Measurements from ENCODE around the gene THTPA.
A peak's percentile ranks its signal among the peaks of the same experiment; 100 is the strongest.

The THTPA gene

DNA sequence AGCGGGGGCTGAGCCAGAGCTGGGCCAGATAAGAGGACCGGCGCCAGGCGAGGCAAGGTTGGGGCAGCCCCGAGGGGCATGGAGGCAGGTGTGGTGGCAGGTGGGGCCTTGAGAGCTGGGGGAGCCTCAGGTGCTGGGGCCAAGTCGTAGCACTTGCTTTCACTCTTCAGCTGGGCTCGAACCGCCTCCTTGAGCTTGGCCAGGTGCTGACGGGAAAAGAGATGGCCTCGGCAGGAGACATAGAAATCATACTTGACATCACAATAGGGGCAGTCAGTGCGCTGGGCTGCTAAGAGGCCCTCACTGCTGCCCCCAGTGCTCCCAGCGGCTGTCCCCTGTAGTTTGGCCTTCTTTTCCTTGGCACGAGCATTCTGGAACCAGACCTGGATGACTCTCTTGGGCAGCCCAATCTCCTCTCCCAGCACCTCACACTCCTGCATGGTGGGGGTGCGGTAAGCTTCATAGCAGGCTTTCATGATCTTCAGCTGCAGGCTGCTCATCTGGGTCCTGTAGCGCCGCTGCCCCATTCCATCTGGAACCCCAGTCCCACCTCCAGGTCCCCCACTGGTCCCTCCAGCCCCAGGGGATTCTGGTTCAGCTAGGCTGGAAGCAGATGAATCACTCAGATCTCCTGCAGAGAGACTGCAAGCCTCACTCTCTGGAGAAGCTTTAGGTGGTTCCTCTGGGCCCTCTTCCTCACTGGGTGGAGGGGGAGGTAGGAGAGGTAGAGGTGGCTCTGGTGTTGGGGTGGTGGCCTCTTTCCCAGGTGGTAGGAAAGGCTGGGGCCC, 32.6 kb upstream of the THTPA start:
- no peak overlapping the region for H3K18ac ChIP-seq (ENCODE audit: low read length)
- no peaks in the 10 kb centered on the region for H3K79me2 ChIP-seq (ENCODE audit: control insufficient read depth, insufficient read depth, low read length)
- no peaks in the 10 kb centered on the region for H3K79me1 ChIP-seq (ENCODE audit: low read length)
- H2AK5ac ChIP-seq (ENCODE audit: low read length): no peak overlapping the region
- no peak overlapping the region for H3K56ac ChIP-seq (ENCODE audit: low read length)
- no CpG with 5 or more reads among the region's 16 CpGs for WGBS (ENCODE audit: extremely low coverage, insufficient coverage, low lambda C conversion rate)
- DNase-seq: no peak
- no peak overlapping the region for H2BK15ac ChIP-seq (replicated peaks; ENCODE audit: low read depth)
- no peak overlapping the region for H4K8ac ChIP-seq (ENCODE audit: low read depth, low read length)
- no peak overlapping the region for H2BK120ac ChIP-seq (ENCODE audit: low read depth, low read length)
- peaks cover 2% of the 10 kb centered on the region for H3K36me3 ChIP-seq (ENCODE audit: control insufficient read depth, insufficient read depth, low read length)
- H3K4ac ChIP-seq (ENCODE audit: low read depth, low read length): no peak overlapping the region
- H3K9ac ChIP-seq (ENCODE audit: low read length): no peak overlapping the region
- H3K27ac ChIP-seq (ENCODE audit: low read depth, low read length): no peak overlapping the region
- H3K4me2 ChIP-seq (ENCODE audit: low read length): no peak overlapping the region
- H3K4me1 ChIP-seq (ENCODE audit: control insufficient read depth, low read depth, low read length): peaks cover 6% of the 10 kb centered on the region
- H2BK5ac ChIP-seq (ENCODE audit: low read length): no peak overlapping the region
- H4K5ac ChIP-seq (ENCODE audit: low read length): no peak overlapping the region
- no peaks in the 10 kb centered on the region for H3K27me3 ChIP-seq (ENCODE audit: insufficient read depth, low read length, poor library complexity)
- no peak overlapping the region for H3K23ac ChIP-seq (ENCODE audit: low read length)
- H3K4me3 ChIP-seq (ENCODE audit: low read length): no peak overlapping the region

DNA sequence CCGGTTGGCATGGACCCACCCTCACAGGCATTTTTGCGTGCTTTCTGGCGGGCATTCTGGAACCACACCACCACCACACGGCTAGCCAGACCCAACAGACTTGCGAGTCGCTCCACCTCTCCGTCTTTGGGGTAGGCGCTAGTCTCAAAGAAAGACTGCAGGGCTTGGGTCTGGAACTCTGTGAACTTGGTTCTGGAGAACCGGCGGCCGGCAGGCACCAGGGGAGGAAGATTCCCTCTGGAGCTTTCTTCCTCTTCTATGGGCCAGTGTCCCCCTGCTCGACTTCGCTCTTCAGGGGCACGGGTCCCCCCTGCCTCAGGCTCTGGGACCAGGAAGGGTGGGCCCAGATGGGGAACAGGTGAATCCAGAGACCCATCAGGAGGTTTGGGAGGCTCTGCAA, 31.1 kb upstream of the THTPA start:
- H3K4me2 ChIP-seq (ENCODE audit: low read length): no peak overlapping the region
- H3K27me3 ChIP-seq (ENCODE audit: insufficient read depth, low read length, poor library complexity): no peaks in the 10 kb centered on the region
- H3K4me3 ChIP-seq (ENCODE audit: low read length): no peak overlapping the region
- H3K23ac ChIP-seq (ENCODE audit: low read length): no peak overlapping the region
- peaks cover 2% of the 10 kb centered on the region for H3K36me3 ChIP-seq (ENCODE audit: control insufficient read depth, insufficient read depth, low read length)
- no peak overlapping the region for H3K56ac ChIP-seq (ENCODE audit: low read length)
- H2BK120ac ChIP-seq (ENCODE audit: low read depth, low read length): no peak overlapping the region
- no peak overlapping the region for H3K4ac ChIP-seq (ENCODE audit: low read depth, low read length)
- no peaks in the 10 kb centered on the region for H3K79me2 ChIP-seq (ENCODE audit: control insufficient read depth, insufficient read depth, low read length)
- no CpG with 5 or more reads among the region's 14 CpGs for WGBS (ENCODE audit: extremely low coverage, insufficient coverage, low lambda C conversion rate)
- H2BK15ac ChIP-seq (replicated peaks; ENCODE audit: low read depth): no peak overlapping the region
- no peak overlapping the region for H2BK5ac ChIP-seq (ENCODE audit: low read length)
- H2AK5ac ChIP-seq (ENCODE audit: low read length): no peak overlapping the region
- H4K5ac ChIP-seq (ENCODE audit: low read length): no peak overlapping the region
- H4K8ac ChIP-seq (ENCODE audit: low read depth, low read length): no peak overlapping the region
- no peak overlapping the region for H3K18ac ChIP-seq (ENCODE audit: low read length)
- H3K27ac ChIP-seq (ENCODE audit: low read depth, low read length): no peak overlapping the region
- no peak overlapping the region for H3K9ac ChIP-seq (ENCODE audit: low read length)
- H3K79me1 ChIP-seq (ENCODE audit: low read length): no peaks in the 10 kb centered on the region
- no peak for DNase-seq
- H3K4me1 ChIP-seq (ENCODE audit: control insufficient read depth, low read depth, low read length): no peaks in the 10 kb centered on the region

DNA sequence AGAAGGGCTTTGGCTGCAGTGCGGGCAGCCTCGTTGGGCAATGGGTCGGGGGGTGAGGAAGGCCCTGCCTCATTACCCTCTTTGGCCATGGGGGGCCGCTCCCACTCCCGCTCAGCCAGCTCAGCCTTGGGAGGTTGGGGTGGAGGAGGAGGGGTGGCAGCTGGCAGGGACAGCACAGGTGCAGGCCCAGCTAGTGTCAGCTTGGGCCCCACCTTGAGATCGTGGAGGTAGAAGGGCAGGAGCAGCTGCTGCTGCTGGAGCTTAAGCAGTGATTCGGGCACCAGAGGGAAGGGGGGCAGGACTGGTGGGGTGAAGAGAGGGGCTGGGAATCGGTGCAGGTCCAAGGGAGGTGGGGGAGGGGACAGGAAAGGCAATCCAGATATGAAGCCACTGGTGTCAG, 30.5 kb upstream of the THTPA start:
- DNase-seq: no peak
- Histone ChIP-seq H3K27ac (ENCODE audit: low read depth, low read length) (no peak overlapping the region), H3K27me3 (ENCODE audit: insufficient read depth, low read length, poor library complexity) (no peaks in the 10 kb centered on the region), H3K56ac (ENCODE audit: low read length) (no peak overlapping the region), H3K23ac (ENCODE audit: low read length) (no peak overlapping the region), H3K4ac (ENCODE audit: low read depth, low read length) (no peak overlapping the region), H3K79me1 (ENCODE audit: low read length) (no peaks in the 10 kb centered on the region), H4K8ac (ENCODE audit: low read depth, low read length) (no peak overlapping the region), H2BK5ac (ENCODE audit: low read length) (no peak overlapping the region), H3K4me1 (ENCODE audit: control insufficient read depth, low read depth, low read length) (no peaks in the 10 kb centered on the region), H4K5ac (ENCODE audit: low read length) (no peak overlapping the region), H2AK5ac (ENCODE audit: low read length) (no peak overlapping the region), H2BK120ac (ENCODE audit: low read depth, low read length) (no peak overlapping the region), H3K18ac (ENCODE audit: low read length) (no peak overlapping the region), H3K9ac (ENCODE audit: low read length) (no peak overlapping the region), H2BK15ac (replicated peaks; ENCODE audit: low read depth) (no peak overlapping the region), H3K36me3 (ENCODE audit: control insufficient read depth, insufficient read depth, low read length) (peaks cover 2% of the 10 kb centered on the region), H3K4me2 (ENCODE audit: low read length) (no peak overlapping the region), H3K4me3 (ENCODE audit: low read length) (no peak overlapping the region), H3K79me2 (ENCODE audit: control insufficient read depth, insufficient read depth, low read length) (no peaks in the 10 kb centered on the region)
- WGBS (ENCODE audit: extremely low coverage, insufficient coverage, low lambda C conversion rate): no CpG with 5 or more reads among the region's 8 CpGs

DNA sequence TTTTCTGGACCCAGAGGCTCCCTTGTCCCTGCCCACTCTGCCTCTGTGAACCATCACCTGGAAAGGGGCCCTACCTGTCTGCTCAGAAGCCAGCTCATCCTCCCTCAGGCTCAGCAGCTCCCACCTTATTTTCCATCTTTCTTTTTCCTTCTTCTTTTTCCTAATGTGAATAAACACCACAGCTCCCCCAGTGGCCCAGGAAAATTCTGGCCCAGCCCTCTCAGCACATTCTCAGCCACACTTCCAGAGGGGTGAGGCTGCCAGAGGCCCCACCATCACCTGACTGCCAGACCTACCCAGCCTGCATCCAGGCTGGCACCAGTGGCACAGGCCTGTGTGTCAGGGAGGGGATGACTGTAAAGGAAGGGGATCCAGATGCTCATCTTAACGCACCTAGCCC, 27.5 kb upstream of the THTPA start:
- H3K56ac ChIP-seq (ENCODE audit: low read length): no peak overlapping the region
- no peaks in the 10 kb centered on the region for H3K36me3 ChIP-seq (ENCODE audit: control insufficient read depth, insufficient read depth, low read length)
- WGBS (ENCODE audit: extremely low coverage, insufficient coverage, low lambda C conversion rate): no CpG with 5 or more reads among the region's 1 CpG
- H3K23ac ChIP-seq (ENCODE audit: low read length): no peak overlapping the region
- no peak overlapping the region for H2BK120ac ChIP-seq (ENCODE audit: low read depth, low read length)
- peak; percentile 55 for DNase-seq
- no peak overlapping the region for H2BK15ac ChIP-seq (replicated peaks; ENCODE audit: low read depth)
- H3K4me2 ChIP-seq (ENCODE audit: low read length): no peak overlapping the region
- no peaks in the 10 kb centered on the region for H3K79me2 ChIP-seq (ENCODE audit: control insufficient read depth, insufficient read depth, low read length)
- H3K79me1 ChIP-seq (ENCODE audit: low read length): no peaks in the 10 kb centered on the region
- H4K5ac ChIP-seq (ENCODE audit: low read length): no peak overlapping the region
- H3K18ac ChIP-seq (ENCODE audit: low read length): no peak overlapping the region
- H3K27me3 ChIP-seq (ENCODE audit: insufficient read depth, low read length, poor library complexity): no peaks in the 10 kb centered on the region
- H4K8ac ChIP-seq (ENCODE audit: low read depth, low read length): no peak overlapping the region
- H3K4me3 ChIP-seq (ENCODE audit: low read length): no peak overlapping the region
- H2AK5ac ChIP-seq (ENCODE audit: low read length): no peak overlapping the region
- no peak overlapping the region for H3K4ac ChIP-seq (ENCODE audit: low read depth, low read length)
- no peaks in the 10 kb centered on the region for H3K4me1 ChIP-seq (ENCODE audit: control insufficient read depth, low read depth, low read length)
- no peak overlapping the region for H3K27ac ChIP-seq (ENCODE audit: low read depth, low read length)
- H3K9ac ChIP-seq (ENCODE audit: low read length): peak overlapping the region; percentile 9
- H2BK5ac ChIP-seq (ENCODE audit: low read length): no peak overlapping the region

DNA sequence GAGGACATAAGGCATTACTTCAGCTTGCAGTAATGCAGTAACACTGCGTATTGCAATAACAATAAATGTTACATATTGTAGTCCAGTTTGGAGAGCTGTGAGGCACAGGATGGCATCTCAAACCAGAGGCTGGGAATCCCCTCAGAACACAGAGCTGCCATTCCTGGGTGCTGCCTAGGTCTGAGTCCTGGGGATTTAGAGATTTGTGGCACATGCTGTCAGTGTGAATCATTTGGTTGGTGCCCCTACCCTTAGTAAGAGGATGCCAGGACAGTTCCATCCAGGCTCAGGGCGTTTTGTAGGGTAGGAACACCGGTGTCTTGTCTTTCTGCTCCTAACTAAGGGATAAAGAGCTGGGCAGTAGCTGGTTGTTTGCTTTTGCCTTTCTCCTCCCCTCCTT, 27.1 kb upstream of the THTPA start:
- H3K18ac ChIP-seq (ENCODE audit: low read length): no peak overlapping the region
- no peak overlapping the region for H3K4me3 ChIP-seq (ENCODE audit: low read length)
- DNase-seq: no peak
- WGBS (ENCODE audit: extremely low coverage, insufficient coverage, low lambda C conversion rate): no CpG with 5 or more reads among the region's 3 CpGs
- H3K56ac ChIP-seq (ENCODE audit: low read length): no peak overlapping the region
- no peaks in the 10 kb centered on the region for H3K36me3 ChIP-seq (ENCODE audit: control insufficient read depth, insufficient read depth, low read length)
- H4K8ac ChIP-seq (ENCODE audit: low read depth, low read length): no peak overlapping the region
- H3K27ac ChIP-seq (ENCODE audit: low read depth, low read length): no peak overlapping the region
- no peak overlapping the region for H4K5ac ChIP-seq (ENCODE audit: low read length)
- no peak overlapping the region for H2BK120ac ChIP-seq (ENCODE audit: low read depth, low read length)
- H3K9ac ChIP-seq (ENCODE audit: low read length): no peak overlapping the region
- H3K4ac ChIP-seq (ENCODE audit: low read depth, low read length): no peak overlapping the region
- no peaks in the 10 kb centered on the region for H3K4me1 ChIP-seq (ENCODE audit: control insufficient read depth, low read depth, low read length)
- no peak overlapping the region for H2BK5ac ChIP-seq (ENCODE audit: low read length)
- no peak overlapping the region for H2BK15ac ChIP-seq (replicated peaks; ENCODE audit: low read depth)
- no peak overlapping the region for H2AK5ac ChIP-seq (ENCODE audit: low read length)
- H3K79me2 ChIP-seq (ENCODE audit: control insufficient read depth, insufficient read depth, low read length): no peaks in the 10 kb centered on the region
- no peaks in the 10 kb centered on the region for H3K79me1 ChIP-seq (ENCODE audit: low read length)
- no peak overlapping the region for H3K23ac ChIP-seq (ENCODE audit: low read length)
- no peak overlapping the region for H3K4me2 ChIP-seq (ENCODE audit: low read length)
- H3K27me3 ChIP-seq (ENCODE audit: insufficient read depth, low read length, poor library complexity): no peaks in the 10 kb centered on the region
